GM18499 (cell line): ENCODE measurements around the gene SPCS3.
"Not testable (repeated sequence)": the region's sequence is repeated elsewhere in the genome, so short reads cannot be mapped to it uniquely, and the experiment has no call there.

Experiments
- ATAC-seq: cut with Tn5 transposase; IDR thresholded peaks from one replicate; pipeline ENCODE4 v1.9.1; 2021; ENCODE audit warnings: moderate number of reproducible peaks; ENCODE audit not compliant: insufficient read depth, unreplicated experiment

The SPCS3 gene

DNA sequence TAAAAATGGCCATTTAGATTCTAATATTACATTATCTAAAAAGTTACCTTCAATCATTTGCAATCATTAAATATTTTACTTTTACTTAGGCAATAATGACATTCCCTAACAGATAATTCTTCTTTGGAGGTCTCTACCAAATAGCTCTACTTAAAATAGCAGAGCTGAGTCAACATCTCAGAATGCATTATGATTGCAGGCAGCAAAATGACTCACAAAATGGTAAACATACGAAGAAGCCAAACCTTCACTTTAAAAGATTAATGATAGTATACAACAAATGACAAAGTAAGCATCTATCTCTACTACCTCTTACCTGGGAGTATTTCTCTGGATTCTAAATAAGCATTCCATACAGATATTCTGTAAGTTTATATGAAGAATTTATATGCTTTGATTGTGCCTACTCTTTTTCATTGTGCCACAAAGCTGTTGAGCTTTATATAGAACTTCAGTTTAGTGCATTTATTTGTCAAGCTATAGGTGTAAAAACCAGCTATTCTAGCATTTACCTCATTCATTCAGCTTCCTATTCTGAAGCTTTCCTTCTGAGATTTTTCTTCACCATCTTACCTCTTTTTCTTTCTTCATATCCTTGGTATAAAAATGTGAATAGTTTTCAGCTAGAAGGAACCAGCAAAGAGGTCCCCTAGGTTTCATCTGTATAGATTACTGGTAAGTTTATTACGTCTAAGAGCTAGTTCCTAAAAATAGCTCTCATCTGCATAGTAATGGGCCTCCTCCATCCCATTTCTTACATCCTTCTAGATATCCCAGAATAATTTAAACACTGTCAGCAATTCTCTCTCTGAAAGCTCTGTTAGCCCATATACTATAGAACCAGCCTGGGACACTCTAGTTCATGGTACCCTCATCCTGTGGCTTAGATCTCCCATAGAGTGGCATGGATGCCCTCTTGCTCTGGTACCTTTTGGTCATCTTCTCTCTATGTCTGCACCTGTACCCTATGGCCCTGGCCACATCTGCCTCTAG is 17.2 kb upstream of the SPCS3 start:
- ATAC-seq = no peak

DNA sequence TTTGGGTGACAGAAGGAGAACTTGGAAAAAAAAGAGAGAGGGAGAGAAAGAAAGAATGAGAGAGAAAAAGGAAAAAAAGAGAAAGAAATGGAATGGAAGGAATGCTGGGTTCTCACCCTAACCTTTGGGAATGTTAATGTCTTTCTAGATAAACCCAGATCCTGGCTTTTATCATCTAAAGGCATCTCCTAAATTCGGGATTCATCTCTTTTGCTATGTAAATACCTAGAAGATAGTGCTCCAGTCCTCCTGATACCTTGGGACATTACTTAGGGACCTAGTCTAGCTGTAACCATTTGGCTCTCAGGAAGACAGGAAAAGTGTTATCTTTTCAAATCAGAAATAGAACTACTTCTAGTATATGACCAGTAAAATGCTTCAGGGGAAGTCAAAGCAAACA is 15.8 kb upstream of the SPCS3 start:
- ATAC-seq = no peak

DNA sequence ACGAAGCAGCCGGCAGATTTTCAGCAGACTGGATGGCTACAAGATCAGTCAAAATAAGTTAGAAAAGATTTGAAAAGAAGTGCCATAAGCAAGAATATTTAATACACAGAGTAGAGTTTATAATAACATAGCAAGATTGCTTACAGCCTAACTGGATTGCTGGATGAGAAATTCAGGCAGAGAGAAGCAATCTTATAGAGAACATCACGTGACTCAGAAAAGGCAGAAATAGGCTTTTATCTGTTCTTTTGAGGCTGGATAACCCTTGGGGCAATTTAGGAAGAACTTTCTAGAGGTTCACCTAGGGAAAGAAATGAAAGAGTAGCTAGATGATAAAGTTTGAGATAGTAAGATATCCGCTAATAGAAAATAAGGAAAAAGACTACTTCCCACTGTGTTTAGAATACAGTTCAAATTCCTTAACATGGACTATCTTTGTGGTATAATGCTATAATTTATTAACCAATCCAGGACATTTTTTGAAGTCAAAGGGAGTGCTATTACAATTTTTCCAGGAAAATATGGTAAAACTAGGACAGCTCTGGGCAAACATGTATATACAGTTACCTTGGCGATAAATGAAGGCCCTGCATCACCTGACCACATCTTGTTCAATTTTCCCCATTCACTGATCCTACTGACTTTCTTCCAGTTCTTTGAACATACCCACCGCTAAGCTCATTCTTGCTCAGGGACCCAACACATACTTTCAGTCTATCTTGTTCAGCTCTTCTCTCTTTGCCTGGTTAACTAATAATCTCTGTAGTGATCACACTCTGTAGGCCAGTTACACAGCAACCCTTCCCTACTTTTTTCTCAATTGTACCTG is 12.7 kb upstream of the SPCS3 start:
- ATAC-seq = no peak

DNA sequence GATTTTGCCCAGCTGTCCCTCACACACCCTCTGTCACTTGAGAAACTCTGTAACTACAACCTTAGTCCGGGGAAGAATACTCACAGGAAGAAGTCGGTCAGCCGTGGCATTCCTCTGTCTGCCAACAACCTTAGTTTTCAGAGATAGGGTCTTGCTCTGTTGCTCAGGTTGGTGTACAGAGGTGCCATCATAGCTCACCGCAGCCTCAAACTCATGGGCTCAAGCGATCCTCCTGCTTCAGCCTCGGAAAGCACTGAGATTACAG is 12.2 kb upstream of the SPCS3 start:
- no peak for ATAC-seq

GRCh38 chr4:176308441-176308840 is 11.3 kb upstream of the SPCS3 start:
- ATAC-seq = no peak

DNA sequence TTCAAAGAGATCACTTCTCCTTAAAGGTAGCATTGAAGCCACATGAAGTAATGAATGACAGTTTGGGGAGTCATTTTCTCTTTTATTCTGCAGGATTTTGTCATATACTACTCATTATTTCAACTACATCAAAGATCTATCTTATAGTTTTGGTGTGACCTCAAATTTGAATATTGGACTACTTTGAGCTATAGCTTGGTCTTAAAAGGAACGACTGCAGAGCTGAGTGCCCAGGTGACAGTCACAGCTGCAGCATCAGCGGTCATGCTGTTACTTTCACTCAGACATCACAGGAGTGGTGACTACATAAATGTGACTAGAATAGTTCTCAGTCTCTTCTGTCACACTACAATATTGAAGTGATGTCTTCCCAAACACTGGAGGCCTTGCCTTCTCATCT is 10.7 kb upstream of the SPCS3 start:
- ATAC-seq = peak; percentile 99

GRCh38 chr4:176309772-176310171 is 10.0 kb upstream of the SPCS3 start:
- no peak for ATAC-seq

DNA sequence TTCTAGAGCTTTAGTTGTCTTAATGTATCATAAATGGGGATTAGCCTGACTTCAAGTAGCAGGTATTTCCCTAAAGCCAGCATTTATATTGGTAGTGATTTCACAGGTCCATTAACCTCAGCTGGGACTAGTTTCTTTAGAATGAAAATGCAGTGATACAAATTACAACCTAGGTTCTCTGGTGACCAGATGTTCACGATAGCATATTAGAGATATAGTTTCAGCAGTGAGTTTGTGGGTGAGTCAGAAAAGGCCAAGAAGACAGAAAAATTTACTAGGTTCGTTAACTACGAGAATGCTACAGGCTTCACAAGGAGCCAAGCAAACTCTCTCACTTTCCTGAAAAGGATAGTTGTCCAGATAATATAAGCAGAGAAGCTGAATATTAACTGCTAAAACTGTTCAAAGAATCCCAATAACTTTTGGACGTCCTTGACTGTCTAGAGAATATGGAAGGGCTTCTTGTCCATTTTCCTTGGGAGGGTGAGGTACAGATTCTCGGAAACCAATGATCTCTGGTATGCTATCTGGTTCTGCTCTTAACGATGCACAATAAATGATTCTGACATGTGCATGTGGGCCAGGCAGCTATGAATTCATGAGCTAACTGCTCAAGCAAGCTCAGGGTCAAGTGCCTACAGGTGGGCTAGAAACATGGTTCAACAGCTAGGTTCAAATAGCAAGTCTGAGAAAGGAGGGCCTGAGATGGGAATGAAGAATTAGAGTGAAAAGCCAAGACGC is 6.0 kb upstream of the SPCS3 start:
- no peak for ATAC-seq

- no peak for ATAC-seq
Observed at GRCh38 chr4:176319151-176319703, 539 bp upstream of the SPCS3 start.

DNA sequence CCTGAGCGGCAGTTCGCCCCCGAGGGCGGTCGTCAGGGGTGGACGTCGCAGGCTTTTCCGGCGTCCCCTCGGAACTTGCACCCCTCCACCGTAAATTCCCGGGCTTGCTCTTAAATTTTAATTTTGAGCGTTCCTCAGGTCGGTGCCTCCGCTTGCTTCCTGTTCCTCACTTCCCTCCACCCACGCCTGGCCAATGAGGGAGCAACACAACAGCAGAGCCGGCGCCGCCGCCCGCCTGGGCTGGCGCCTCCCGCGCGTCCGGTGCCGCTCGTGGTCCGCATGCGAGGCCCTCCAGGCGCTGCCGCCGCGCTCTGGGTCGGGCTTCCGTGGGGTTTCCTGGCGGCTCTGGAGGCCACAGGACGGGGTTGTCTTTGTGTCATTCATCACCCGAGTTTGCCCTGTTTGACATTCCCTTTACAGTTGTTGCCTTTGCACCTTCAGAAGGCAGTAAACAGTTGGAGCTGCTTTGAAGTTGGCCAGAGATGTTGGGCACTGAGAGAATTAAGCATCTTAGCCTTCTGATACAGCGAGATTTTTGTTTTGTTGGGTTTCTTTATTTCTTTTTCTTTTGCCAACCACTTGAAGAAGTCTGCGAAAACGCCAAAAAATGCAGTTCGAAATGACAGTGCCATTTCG is 692 bp downstream of the SPCS3 start:
- ATAC-seq = peak; percentile 65

DNA sequence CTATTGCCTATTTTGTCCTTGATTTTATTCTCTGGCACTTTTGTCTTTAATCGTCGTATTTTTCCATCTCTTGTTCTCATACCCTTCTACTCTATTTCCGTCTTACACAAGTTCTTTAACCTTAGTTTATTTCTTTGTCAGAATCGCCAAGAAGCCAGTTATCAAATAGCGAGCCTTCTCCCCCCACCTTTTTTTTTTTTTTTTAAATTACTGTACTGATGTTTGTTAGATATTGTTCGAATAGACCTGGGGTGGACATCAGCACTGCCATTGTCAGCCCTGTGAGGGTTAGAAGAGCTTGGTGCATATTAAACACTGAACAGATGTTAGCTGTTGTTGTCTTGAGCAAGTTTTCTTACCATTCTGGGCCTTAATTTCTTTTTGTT is 1.2 kb downstream of the SPCS3 start:
- no peak for ATAC-seq

DNA sequence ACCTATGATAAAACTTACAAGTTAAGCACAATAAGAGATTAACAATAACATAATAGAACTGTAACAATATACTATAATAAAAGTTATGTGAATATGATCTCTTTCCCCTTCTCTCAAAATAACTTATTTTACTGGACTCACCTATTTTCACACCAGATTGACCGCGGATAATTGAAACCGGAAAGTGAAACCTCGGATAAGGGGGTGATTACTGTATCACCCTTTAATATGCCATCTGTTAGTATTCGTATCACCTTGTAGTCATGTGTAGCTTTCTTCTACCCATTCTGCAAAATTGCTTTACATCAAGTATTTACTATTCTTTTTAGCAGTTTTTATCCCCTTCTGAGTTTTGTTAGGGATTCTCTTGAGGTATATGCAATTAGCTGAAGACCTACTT is 1.8 kb downstream of the SPCS3 start:
- ATAC-seq = no peak

GRCh38 chr4:176323511-176324160 is 3.9 kb downstream of the SPCS3 start:
- no peak for ATAC-seq

GRCh38 chr4:176324876-176325275 is 5.1 kb downstream of the SPCS3 start:
- ATAC-seq = not testable (repeated sequence)

DNA sequence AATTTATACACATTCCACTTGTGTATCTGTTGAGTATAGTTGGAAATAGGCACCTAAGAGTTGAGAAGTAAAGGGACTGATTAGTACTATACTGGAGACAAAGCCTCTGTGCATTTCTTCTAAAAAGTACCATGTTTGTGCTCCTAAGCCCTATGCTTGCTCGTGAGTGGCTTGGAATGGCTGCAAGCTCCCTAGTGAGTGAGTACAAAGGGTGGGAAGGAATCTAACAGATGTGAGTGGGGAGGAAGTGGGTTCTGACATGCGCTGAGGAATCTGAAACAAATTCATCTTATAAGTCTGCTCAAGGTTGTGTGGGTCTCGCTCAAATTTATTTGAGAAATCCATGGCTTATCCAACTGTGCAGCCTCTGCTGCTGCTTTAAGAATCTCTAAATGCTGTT is 13.3 kb downstream of the SPCS3 start:
- ATAC-seq = no peak

DNA sequence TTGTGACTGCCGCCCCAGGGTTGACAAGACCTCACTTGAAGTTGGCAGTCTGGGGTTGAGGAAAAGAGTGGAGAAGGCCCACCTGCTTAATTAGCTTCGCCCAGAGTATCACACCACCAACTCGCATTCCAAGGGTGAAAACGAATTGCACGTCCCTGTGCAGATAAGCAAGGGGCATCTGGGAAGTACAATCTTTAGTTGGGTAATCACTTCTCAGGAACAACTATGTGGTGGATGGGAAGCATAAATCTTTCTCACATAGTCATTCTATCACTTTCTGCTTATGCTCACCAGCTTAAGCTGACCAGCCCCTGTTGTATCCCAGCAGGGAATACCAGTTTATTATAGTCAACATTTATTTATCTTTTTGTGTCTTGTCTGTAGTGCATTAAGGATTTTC is 14.3 kb downstream of the SPCS3 start:
- ATAC-seq = no peak

- ATAC-seq = no peak
Observed at GRCh38 chr4:176335421-176335820, 15.7 kb downstream of the SPCS3 start.

- no peak for ATAC-seq
Observed at GRCh38 chr4:176339936-176340761, 20.4 kb downstream of the SPCS3 start.
